Transverse colon (tissue), 4 donors: ENCODE results near the gene KLHL41. TPM values are rescaled to one million over a fixed set of nuclear protein-coding genes. Genes with fewer than 3 reads are reported as not detected.

ENCODE experiments used
- DNase-seq: peaks from one replicate; pipeline ENCODE4 v3.0.0-alpha.2; 2019
- H3K27ac ChIP-seq, 4 donors: fragments of 200-600 bp; sonication (generic); 2 replicates each; pipeline ENCODE4 v1.5.1; 2016 to 2018; ENCODE audit warnings: inconsistent platforms in 4 of 4
- H3K27me3 ChIP-seq: fragments of 200-600 bp; sonication (generic); 2 replicates; pipeline ENCODE4 v1.5.1; 2017; ENCODE audit warnings: inconsistent platforms
- H3K36me3 ChIP-seq, 4 donors: fragments of 200-600 bp; sonication (generic); 2 replicates each; pipeline ENCODE4 v1.5.1; 2017 to 2019; ENCODE audit warnings: inconsistent platforms in 4 of 4
- H3K4me1 ChIP-seq, 4 donors: fragments of 200-600 bp; sonication (generic); 2 replicates each; pipeline ENCODE4 v1.5.1; 2017 to 2020; ENCODE audit warnings: inconsistent platforms in 4 of 4
- H3K4me3 ChIP-seq, 4 donors: fragments of 200-600 bp; sonication (generic); 1 replicate in 1 of 4; 2 replicates in 3 of 4; pipeline versions ENCODE4 v1.5.1 to v1.6.1; 2017 to 2019; ENCODE audit warnings: inconsistent platforms in 4 of 4
- H3K9me3 ChIP-seq, 2 donors: fragments of 200-600 bp; sonication (generic); 2 replicates each; pipeline ENCODE4 v1.5.1; 2017 to 2019; ENCODE audit warnings: inconsistent platforms in 2 of 2
- EP300 ChIP-seq: sonication (generic); formaldehyde crosslinking; IDR thresholded peaks from one replicate; pipeline ENCODE4 v1.6.1; 2017; ENCODE audit warnings: antibody characterized with exemption, low read depth
- POLR2A ChIP-seq: fragments of 450-650 bp; IDR thresholded peaks from one replicate; pipeline ENCODE4 v1.6.1; 2016; ENCODE audit warnings: antibody characterized with exemption, mild to moderate bottlenecking, moderate library complexity
- POLR2AphosphoS5 ChIP-seq, 3 donors: sonication (generic); formaldehyde crosslinking; IDR thresholded peaks; one replicate each; pipeline ENCODE4 v1.6.1; 2016; ENCODE audit warnings: antibody characterized with exemption in 3 of 3
- WGBS, 2 donors: methylation state at CpG; one replicate each; pipeline ENCODE4 v1.1.5; 2018; ENCODE audit warnings: low coverage in 1 of 2; 5-methylcytosine and 5-hydroxymethylcytosine counted together
- in situ Hi-C, 4 donors: fragments of 200-750 bp; cut with MboI; loops; one replicate each; pipeline versions ENCODE4 v1.15.0 to v1.15.1; 2017; ENCODE audit warnings: low sequenced_read_pairs in 3 of 4, low pct_ligation_motif_present in 1 of 4, low pct_unique_long_range_greater_than_20kb in 1 of 4
- intact Hi-C: fragments of 100-400 bp; cut with DNase I; formaldehyde crosslinking; loops from one replicate; pipeline ENCODE4 v1.15.1; 2023; ENCODE audit warnings: low total_unique reads
- total RNA-seq, 4 donors: library from RNA; depleted of rRNA; stranded (reverse); fragments of >200 nt; gene quantifications; one replicate each; pipeline ENCODE4 v1.1.0, GENCODE V29; 2016
- TF ChIP-seq, protein P1 (sequence below), 5 experiments: fragments of 200-600 bp in 3 of 5; fragments of 450-650 bp in 2 of 5; sonication (generic) in 3 of 5; IDR thresholded peaks; 1 replicate in 2 of 5; 2 replicates in 3 of 5; pipeline ENCODE4 v1.5.1; 2016 to 2017; ENCODE audit warnings: antibody characterized with exemption in 5 of 5, inconsistent platforms in 3 of 5, mild to moderate bottlenecking in 2 of 5, moderate library complexity in 1 of 5

The KLHL41 gene
- total RNA-seq, 4 donors from 2014 or later: 1.1 to 3.4 TPM; not detected in 2

GRCh38 chr2:169480079-169480465, 29.4 kb upstream of the KLHL41 start:
- Histone ChIP-seq H3K27ac (peak overlapping the region; percentile 60 to 82 (median 72)), H3K27me3 (no peaks in the 10 kb centered on the region), H3K4me3 (peak overlapping the region; percentile 45 to 69 (median 61)), H3K9me3 (no peaks in the 10 kb centered on the region), H3K4me1 (peaks cover 0 to 11% (median 6%) of the 10 kb centered on the region in 4 donors), H3K36me3 (no peaks in the 10 kb centered on the region)
- WGBS, 2 donors: 38 to 56% methylated on average over 7 to 9 of the region's 9 CpGs
- DNase-seq: no peak
- no peak for TF ChIP-seq EP300
- TF ChIP-seq, protein P1, sequence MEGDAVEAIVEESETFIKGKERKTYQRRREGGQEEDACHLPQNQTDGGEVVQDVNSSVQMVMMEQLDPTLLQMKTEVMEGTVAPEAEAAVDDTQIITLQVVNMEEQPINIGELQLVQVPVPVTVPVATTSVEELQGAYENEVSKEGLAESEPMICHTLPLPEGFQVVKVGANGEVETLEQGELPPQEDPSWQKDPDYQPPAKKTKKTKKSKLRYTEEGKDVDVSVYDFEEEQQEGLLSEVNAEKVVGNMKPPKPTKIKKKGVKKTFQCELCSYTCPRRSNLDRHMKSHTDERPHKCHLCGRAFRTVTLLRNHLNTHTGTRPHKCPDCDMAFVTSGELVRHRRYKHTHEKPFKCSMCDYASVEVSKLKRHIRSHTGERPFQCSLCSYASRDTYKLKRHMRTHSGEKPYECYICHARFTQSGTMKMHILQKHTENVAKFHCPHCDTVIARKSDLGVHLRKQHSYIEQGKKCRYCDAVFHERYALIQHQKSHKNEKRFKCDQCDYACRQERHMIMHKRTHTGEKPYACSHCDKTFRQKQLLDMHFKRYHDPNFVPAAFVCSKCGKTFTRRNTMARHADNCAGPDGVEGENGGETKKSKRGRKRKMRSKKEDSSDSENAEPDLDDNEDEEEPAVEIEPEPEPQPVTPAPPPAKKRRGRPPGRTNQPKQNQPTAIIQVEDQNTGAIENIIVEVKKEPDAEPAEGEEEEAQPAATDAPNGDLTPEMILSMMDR (IDR thresholded peaks at IDR 0.05): no peak
- intact Hi-C loops (no loop called here), in situ Hi-C loops (no loop called here)

DNA sequence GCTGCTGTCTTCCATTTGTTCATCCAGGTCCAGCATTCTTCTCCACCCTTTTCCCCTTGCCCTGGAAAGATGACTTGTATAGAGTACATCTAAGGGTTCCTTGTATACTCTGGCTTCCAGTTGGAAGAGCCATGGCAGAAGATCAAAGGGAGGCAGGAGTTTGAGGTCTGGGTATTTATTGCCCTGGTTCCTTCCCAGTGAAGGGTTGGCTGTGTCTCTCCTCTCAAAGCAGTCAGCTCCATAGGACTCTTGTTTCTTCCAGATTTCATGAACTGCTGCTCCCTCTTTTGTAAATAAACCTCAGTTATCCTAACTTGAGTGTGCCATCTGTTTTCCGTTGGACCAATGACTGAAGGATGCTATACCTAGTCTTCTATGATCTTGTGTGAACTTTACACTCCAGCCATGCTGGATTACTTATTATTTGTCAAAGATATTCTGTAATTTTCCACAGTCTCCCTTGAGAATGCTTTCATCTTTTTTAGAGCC, 23.8 kb upstream of the KLHL41 start:
- DNase-seq: no peak
- no peaks in the 10 kb centered on the region for H3K36me3 ChIP-seq
- H3K27me3 ChIP-seq: no peaks in the 10 kb centered on the region
- in situ Hi-C loops (no loop called here), intact Hi-C loops (no loop called here)
- no peaks in the 10 kb centered on the region for H3K4me1 ChIP-seq
- TF ChIP-seq, protein P1 (IDR thresholded peaks at IDR 0.05): no peak
- TF ChIP-seq POLR2A: no peak
- TF ChIP-seq EP300: no peak
- TF ChIP-seq POLR2AphosphoS5 (IDR thresholded peaks at IDR 0.05): no peak
- WGBS, 2 donors: 79 to 83% methylated on average over 1 of the region's 1 CpG
- no peaks in the 10 kb centered on the region for H3K9me3 ChIP-seq
- no peak overlapping the region for H3K4me3 ChIP-seq
- H3K27ac ChIP-seq: no peak overlapping the region

GRCh38 chr2:169486487-169486886, 23.0 kb upstream of the KLHL41 start:
- no peaks in the 10 kb centered on the region for H3K36me3 ChIP-seq
- no peaks in the 10 kb centered on the region for H3K4me1 ChIP-seq
- TF ChIP-seq POLR2A: no peak
- TF ChIP-seq, protein P1 (IDR thresholded peaks at IDR 0.05): no peak
- no peak for TF ChIP-seq POLR2AphosphoS5 (IDR thresholded peaks at IDR 0.05)
- no peak for TF ChIP-seq EP300

GRCh38 chr2:169490834-169491233, 18.7 kb upstream of the KLHL41 start:
- Histone ChIP-seq H3K27me3 (no peaks in the 10 kb centered on the region), H3K9me3 (no peaks in the 10 kb centered on the region), H3K27ac (no peak overlapping the region), H3K36me3 (no peaks in the 10 kb centered on the region), H3K4me3 (no peak overlapping the region), H3K4me1 (no peaks in the 10 kb centered on the region)
- intact Hi-C loops: no loop called here
- no peak for DNase-seq
- in situ Hi-C loops: no loop called here
- TF ChIP-seq POLR2AphosphoS5 (IDR thresholded peaks at IDR 0.05): no peak
- no peak for TF ChIP-seq POLR2A
- TF ChIP-seq, protein P1 (IDR thresholded peaks at IDR 0.05): no peak
- TF ChIP-seq EP300: no peak

More at GRCh38 chr2:169486487-169486886, 23.0 kb upstream of the KLHL41 start:
- intact Hi-C loops: no loop called here
- DNase-seq: no peak
- no peaks in the 10 kb centered on the region for H3K9me3 ChIP-seq
- no peak overlapping the region for H3K27ac ChIP-seq
- H3K4me3 ChIP-seq: no peak overlapping the region
- in situ Hi-C loops: no loop called here
- no peaks in the 10 kb centered on the region for H3K27me3 ChIP-seq
